GM19239 (cell line): ENCODE data around the gene WDR53.
A peak's percentile ranks its signal among the peaks of the same experiment; 100 is the strongest.
"Not testable (repeated sequence)": the region's sequence is repeated elsewhere in the genome, so short reads cannot be mapped to it uniquely, and the experiment has no call there.

Experiments used
- DNase-seq: peaks from one replicate; pipeline ENCODE4 v3.0.0; 2011; ENCODE audit warnings: low spot score; ENCODE audit not compliant: insufficient read length
- FAIRE-seq: peaks from 2 replicates; lab custom pipeline; 2011; peaks lifted over from hg19 to GRCh38; lab: Jason Lieb, UNC

WDR53 gene

DNA sequence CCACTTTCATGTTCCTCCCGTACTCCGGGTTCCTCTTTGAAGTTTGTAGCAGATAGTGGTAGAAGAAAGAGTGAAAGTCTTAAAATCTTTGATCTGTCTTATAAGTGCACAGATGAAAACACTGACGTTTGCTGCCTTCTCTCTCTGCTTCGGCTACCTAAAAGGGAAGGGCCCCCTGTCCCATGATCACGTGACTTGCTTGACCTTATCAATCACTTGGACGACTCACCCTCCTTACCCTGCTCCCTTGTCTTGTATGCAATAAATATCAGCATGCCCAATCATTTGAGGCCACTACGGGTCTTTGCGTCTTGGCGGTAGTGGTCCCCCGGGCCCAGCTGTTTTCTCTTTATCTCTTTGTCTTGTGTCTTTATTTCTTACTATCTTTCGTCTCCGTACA, 47.1 kb downstream of the WDR53 start:
- not testable (repeated sequence) for FAIRE-seq, DNase-seq

- FAIRE-seq = no peak
- DNase-seq = no peak
These were observed 48.7 kb downstream of the WDR53 start for GRCh38 chr3:196519718-196520082.

DNA sequence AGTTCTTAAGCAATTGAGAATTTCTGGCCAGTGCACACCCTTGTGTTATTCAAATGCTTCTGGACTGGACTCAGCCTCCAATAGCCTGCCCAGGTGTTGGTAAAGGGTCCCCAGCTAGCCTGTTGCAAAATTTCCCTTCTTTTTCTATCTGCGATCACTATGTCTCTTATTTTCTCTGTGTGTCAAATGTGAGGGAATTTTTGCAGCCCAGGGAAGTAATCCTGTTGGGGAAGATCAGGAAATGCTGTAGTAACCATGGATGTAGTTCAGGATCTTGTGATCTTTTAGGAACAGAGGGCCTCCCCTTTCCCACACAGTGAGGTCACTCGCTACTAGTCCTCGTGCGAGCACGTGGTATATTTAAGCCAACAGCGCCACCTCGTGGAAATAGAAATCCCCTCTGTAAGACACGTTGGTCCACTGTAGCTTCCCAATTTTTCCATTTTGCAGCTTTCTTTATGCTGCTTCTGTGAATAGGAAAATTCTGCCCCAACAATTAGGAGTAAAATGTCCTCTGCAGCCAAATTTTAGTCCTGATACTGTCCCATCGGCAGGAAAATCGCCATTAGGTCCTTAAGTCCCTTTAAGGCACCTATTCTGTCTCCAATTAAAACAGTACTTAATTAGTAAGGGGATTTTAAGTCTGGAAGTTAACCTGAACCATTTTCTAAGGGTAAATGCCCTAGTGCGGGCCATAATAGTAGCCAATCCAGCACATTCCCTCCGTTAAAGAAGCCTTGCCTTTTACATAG, 49.2 kb downstream of the WDR53 start:
- DNase-seq (no peak), FAIRE-seq (peak; percentile 26)

DNA sequence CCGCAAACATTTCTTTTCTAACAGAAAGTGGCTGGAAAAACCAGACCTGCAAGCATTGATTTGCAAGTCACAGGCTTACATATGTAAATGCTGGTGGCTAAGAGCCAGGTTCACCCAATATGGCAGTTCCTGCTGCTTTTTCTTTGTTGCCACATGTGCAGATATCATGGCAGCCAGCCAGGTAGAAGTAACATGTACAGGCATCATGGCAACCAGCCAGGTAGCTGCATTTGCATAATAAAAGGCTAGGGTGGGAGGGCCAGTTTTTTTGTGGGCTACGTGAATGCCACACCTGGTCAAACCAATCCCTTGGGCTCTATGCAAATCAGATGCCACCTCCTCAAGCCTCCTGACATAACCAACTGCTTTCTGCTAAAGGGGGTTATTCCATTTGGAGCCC, 50.4 kb downstream of the WDR53 start:
- no peak for FAIRE-seq

GRCh38 chr3:196517162-196517800, 51.1 kb downstream of the WDR53 start:
- DNase-seq = no peak
- FAIRE-seq = no peak

More for the DNA sequence above, 50.4 kb downstream of the WDR53 start:
- DNase-seq = no peak

DNA sequence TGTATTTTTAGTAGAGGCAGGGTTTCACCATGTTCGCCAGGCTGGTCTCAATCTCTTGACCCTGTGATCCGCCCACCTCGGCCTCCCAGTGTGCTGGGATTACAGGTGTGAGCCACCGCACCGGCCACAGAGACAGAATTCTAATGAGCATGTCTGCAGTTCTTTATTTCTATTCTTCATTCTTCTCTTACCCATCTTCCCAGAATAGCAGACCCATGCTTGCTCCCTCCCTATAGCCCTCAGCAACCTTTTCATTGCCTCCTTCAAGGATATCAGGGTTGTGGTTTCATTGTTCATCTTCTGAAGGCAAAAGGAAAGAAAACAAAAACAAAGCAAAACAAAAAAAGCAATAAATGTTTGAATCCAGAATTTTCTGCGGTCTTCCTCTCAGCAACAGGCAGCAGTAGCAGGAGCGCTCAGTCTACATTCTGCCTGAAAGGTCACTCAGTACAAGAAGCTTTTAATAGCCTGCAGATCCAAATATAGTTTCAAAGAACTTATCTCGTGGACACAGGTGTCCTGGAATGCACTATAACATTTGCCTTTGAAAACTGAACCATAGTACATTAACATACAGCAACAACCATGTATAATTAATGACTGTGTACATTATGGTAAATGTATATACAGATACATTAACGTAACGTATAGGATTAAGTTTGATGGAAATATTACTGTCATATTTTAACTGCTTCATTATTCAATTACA, 53.3 kb downstream of the WDR53 start, which contains the start of gene SMCO1:
Gene SMCO1, minus strand, starts transcription at position 434 of the 709 bp plus-strand sequence. Its CDS starts 137 bp downstream, at position 297.
- no peak for FAIRE-seq

DNA sequence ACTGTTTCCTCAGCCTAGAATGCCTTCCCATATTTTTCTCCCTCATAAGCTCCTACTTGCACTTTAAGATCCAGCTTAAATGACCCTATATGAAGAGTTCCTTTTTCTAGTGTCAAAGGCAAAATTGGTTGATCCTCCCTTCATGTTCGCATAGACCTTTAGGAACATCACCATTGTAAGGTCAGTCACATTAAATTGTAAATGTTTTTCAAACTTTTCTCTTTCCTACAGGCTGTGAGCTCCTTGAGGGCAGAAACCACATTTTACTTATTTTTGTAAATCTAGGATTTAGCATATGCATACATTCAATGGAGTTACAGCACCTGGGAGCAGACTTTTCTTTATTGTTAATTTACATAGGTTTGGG, 54.0 kb downstream of the WDR53 start:
- no peak for DNase-seq
- FAIRE-seq = no peak

More for the DNA sequence above, 53.3 kb downstream of the WDR53 start, which contains the start of gene SMCO1:
- DNase-seq = no peak

GRCh38 chr3:196513697-196514349, 54.5 kb downstream of the WDR53 start:
- no peak for FAIRE-seq
- no peak for DNase-seq

DNA sequence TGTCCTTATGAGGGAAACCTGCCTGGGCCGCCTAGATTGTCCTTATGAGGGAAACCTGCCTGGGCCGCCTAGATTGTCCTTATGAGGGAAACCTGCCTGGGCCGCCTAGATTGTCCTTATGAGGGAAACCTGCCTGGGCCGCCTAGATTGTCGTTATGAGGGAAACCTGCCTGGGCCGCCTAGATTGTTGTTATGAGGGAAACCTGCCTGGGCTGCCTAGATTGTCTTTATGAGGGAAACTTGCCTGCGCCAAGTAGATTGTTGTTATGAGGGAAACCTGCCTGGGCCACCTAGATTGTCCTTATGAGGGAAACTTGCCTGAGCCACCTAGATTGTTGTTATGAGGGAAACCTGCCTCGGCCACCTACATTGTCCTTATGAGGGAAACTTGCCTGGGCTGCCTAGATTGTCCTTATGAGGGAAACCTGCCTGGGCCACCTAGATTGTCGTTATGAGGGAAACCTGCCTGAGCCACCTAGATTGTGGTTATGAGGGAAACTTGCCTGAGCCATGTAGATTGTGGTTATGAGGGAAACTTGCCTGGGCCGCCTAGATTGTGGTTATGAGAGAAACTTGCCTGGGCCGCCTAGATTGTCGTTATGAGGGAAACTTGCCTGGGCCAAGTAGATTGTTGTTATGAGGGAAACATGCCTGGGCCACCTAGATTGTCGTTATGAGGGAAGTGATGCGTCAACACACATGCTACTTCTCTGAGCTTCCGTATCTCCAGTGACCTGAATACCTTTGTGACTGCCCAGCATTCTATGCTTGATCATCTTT, 56.5 kb downstream of the WDR53 start:
- not testable (repeated sequence) for DNase-seq, FAIRE-seq

GRCh38 chr3:196511108-196511507, 57.2 kb downstream of the WDR53 start:
- FAIRE-seq = not testable (repeated sequence)

DNA sequence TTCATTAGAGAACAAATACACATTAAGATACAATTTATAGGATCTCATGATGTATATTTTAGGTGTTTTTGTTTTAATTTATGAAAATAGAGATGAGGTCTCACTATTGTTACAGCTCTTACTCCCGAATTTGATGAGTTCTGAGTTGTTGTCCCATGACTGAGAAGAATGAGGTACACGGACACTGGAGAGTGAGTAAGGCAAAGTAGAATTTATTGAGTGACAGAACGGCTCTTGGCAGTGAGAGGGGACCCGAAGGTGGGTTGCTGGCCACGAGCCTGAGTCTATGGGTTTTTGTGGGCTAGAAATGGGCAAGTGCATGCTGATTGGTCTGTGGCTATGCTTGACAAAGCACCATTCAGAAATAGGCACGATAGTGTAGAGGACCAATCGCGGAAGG, 61.7 kb downstream of the WDR53 start:
- FAIRE-seq = no peak
- no peak for DNase-seq

More at GRCh38 chr3:196511108-196511507, 57.2 kb downstream of the WDR53 start:
- not testable (repeated sequence) for DNase-seq

GRCh38 chr3:196504556-196504955, 63.8 kb downstream of the WDR53 start:
- FAIRE-seq (no peak), DNase-seq (no peak)
